Naive thymus-derived CD4-positive, alpha-beta T cell (primary cell): ENCODE measurements around the gene EEF2. TPM values are rescaled to one million over a fixed set of nuclear protein-coding genes. Genes with fewer than 3 reads are reported as not detected.
"Not testable (repeated sequence)": the region's sequence is repeated elsewhere in the genome, so short reads cannot be mapped to it uniquely, and the experiment has no call there.

Experiments used
- ATAC-seq: fragments of 150-1000 bp; cut with Tn5 transposase; 2 replicates; pipeline ENCODE4 v1.10.0; 2021; ENCODE audit warnings: mild to moderate bottlenecking, moderate library complexity
- CTCF ChIA-PET: fragments of 350-600 bp; sonication (Branson Sonifier 250); formaldehyde crosslinking; loops from one replicate; lab custom pipeline; 2021; ENCODE audit warnings: antibody characterized with exemption; lab: Charles Lee
- POLR2A ChIA-PET: fragments of 350-600 bp; sonication (Branson Sonifier 250); formaldehyde crosslinking; loops from one replicate; lab custom pipeline; 2021; ENCODE audit warnings: antibody characterized with exemption, inconsistent platforms; lab: Charles Lee
- DNase-seq, 9 donors: peaks; one replicate each; pipeline versions ENCODE4 v3.0.0 to v3.0.0-alpha.2; 2020 to 2022; ENCODE audit warnings: mixed read lengths in 1 of 9
- H3K27ac ChIP-seq: one replicate; pipeline ENCODE4 v1.7.0; 2013; ENCODE audit warnings: mild to moderate bottlenecking, low read depth, low read length, moderate library complexity
- H3K27me3 ChIP-seq, 2 donors: one replicate each; pipeline ENCODE4 v1.7.0; 2013; ENCODE audit warnings: low read length in 2 of 2, mild to moderate bottlenecking in 2 of 2, moderate library complexity in 2 of 2; ENCODE audit not compliant: control insufficient read depth in 2 of 2, insufficient read depth in 2 of 2
- H3K36me3 ChIP-seq, 3 experiments: 1 replicate in 2 of 3; 2 replicates in 1 of 3; pipeline ENCODE4 v1.7.0; 2013; ENCODE audit warnings: low read length in 3 of 3, mild to moderate bottlenecking in 3 of 3, moderate library complexity in 1 of 3; ENCODE audit not compliant: insufficient read depth in 3 of 3, control insufficient read depth in 2 of 3
- H3K4me1 ChIP-seq, 2 donors: one replicate each; pipeline ENCODE4 v1.7.0; 2013; ENCODE audit warnings: low read length in 2 of 2, mild to moderate bottlenecking in 2 of 2, moderate library complexity in 1 of 2; ENCODE audit not compliant: control insufficient read depth in 2 of 2, insufficient read depth in 2 of 2
- H3K4me3 ChIP-seq: 2 replicates; pipeline ENCODE4 v1.7.0; 2013; ENCODE audit warnings: mild to moderate bottlenecking, low read length
- H3K9me3 ChIP-seq, 3 experiments: 1 replicate in 2 of 3; 2 replicates in 1 of 3; pipeline ENCODE4 v1.7.0; 2013; ENCODE audit warnings: low read length in 3 of 3; ENCODE audit not compliant: control insufficient read depth in 2 of 3
- H3K27ac Mint-ChIP-seq, 9 donors: one replicate each; pipeline ENCODE4 v1.8.0; 2020 to 2022; ENCODE audit warnings: mixed read lengths in 9 of 9, mild to moderate bottlenecking in 8 of 9, moderate library complexity in 5 of 9, inconsistent platforms in 2 of 9
- H3K27me3 Mint-ChIP-seq, 5 donors: one replicate each; pipeline ENCODE4 v1.8.0; 2021 to 2022; ENCODE audit warnings: mixed read lengths in 5 of 5, mild to moderate bottlenecking in 1 of 5
- H3K36me3 Mint-ChIP-seq, 5 donors: one replicate each; pipeline ENCODE4 v1.8.0; 2020 to 2022; ENCODE audit warnings: mixed read lengths in 5 of 5, mild to moderate bottlenecking in 3 of 5, inconsistent platforms in 1 of 5
- H3K4me1 Mint-ChIP-seq, 7 donors: one replicate each; pipeline ENCODE4 v1.8.0; 2020 to 2022; ENCODE audit warnings: mixed read lengths in 7 of 7, mild to moderate bottlenecking in 3 of 7, inconsistent platforms in 1 of 7
- H3K4me3 Mint-ChIP-seq, 10 donors: one replicate each; pipeline ENCODE4 v1.8.0; 2020 to 2022; ENCODE audit warnings: mild to moderate bottlenecking in 10 of 10, mixed read lengths in 10 of 10, moderate library complexity in 6 of 10, inconsistent platforms in 2 of 10
- H3K9me3 Mint-ChIP-seq, 11 donors: one replicate each; pipeline ENCODE4 v1.8.0; 2020 to 2022; ENCODE audit warnings: mixed read lengths in 11 of 11, mild to moderate bottlenecking in 4 of 11, inconsistent platforms in 1 of 11, moderate library complexity in 1 of 11
- intact Hi-C, 2 donors: fragments of 100-400 bp; cut with micrococcal nuclease; formaldehyde crosslinking; loops; one replicate each; pipeline ENCODE4 v1.15.1; 2023
- polyA plus RNA-seq, 2 donors: library from polyadenylated mRNA; unstranded; fragments of 300-500 nt; fragmentation: Illumina TruSeq; gene quantifications; one replicate each; pipeline ENCODE4 v1.2.3, GENCODE V29; 2021
- total RNA-seq, 6 experiments: library from RNA in 5 of 6; stranded (reverse) in 5 of 6; gene quantifications; 1 replicate in 5 of 6; 2 replicates in 1 of 6; pipeline ENCODE4 v1.2.3 and lab custom pipeline; 2021 to 2026

The EEF2 gene
- total and polyA plus RNA-seq, 7 experiments from 2014 or later = 611 to 2,674 (median 2,232) TPM

- Mint-ChIP-seq H3K36me3 (peaks cover 0 to 8% (median 5%) of the 10 kb centered on the region in 5 donors), H3K4me3 (peak within 1 kb of the TSS; percentile 64 to 98 (median 90)), H3K9me3 (no peaks in the 10 kb centered on the region), H3K4me1 (peaks cover 13 to 34% (median 29%) of the 10 kb centered on the region in 7 donors), H3K27ac (peak within 1 kb of the TSS; percentile 44 to 89 (median 83)), H3K27me3 (no peaks in the 10 kb centered on the region)
- peaks cover 13 to 16% of the 10 kb centered on the region in 2 donors for H3K4me1 ChIP-seq
- ATAC-seq (peak; percentile 97), DNase-seq (peak; percentile 75 to 97 (median 86))
- H3K4me3 ChIP-seq = peak within 1 kb of the TSS; percentile 90
- H3K27ac ChIP-seq = peak within 1 kb of the TSS; percentile 90
- H3K9me3 ChIP-seq = no peaks in the 10 kb centered on the region
- CTCF ChIA-PET = interaction anchor here (0.9 to 1.2 kb wide), 3 partner anchors 15 to 233 kb away, joined by 3 to 5 read pairs (median 3); partner anchors contain the start of gene EEF2
- H3K36me3 ChIP-seq = peaks cover 0 to 42% (median 0%) of the 10 kb centered on the region in 3 experiments
- H3K27me3 ChIP-seq = no peaks in the 10 kb centered on the region
- intact Hi-C loops = loop anchor here (1.0 kb wide), 3 partner anchors 14 to 209 kb away; partner anchors contain the start of genes EEF2 (in 2 of the 2), PIAS4 (in 2 of the 2) and MRPL54 (in 1 of the 2)
- POLR2A ChIA-PET = interaction anchor here (0.9 to 2.7 kb wide), 8 partner anchors 8 to 283 kb away, joined by 3 to 44 read pairs (median 4); partner anchors contain the start of gene EEF2
These were observed 14.3 kb downstream of the EEF2 start, which contains the start of gene DAPK3 for GRCh38 chr19:3970808-3971598. Gene DAPK3 (minus strand): TSS chr19:3971099. CDS start chr19:3969735, 1,364 bp downstream.

GRCh38 chr19:3970313-3970807 is 14.9 kb downstream of the EEF2 start:
- H3K4me1 ChIP-seq = peaks cover 13 to 16% of the 10 kb centered on the region in 2 donors
- H3K4me3 Mint-ChIP-seq = peak overlapping the region; percentile 64 to 98 (median 90)

GRCh38 chr19:3969435-3970312 is 15.6 kb downstream of the EEF2 start:
- peaks cover 13 to 16% of the 10 kb centered on the region in 2 donors for H3K4me1 ChIP-seq
- Mint-ChIP-seq H3K4me1 (peaks cover 13 to 34% (median 29%) of the 10 kb centered on the region in 7 donors), H3K36me3 (peaks cover 0 to 8% (median 4%) of the 10 kb centered on the region in 5 donors), H3K27ac (peak overlapping the region; percentile 38 to 89 (median 83)), H3K9me3 (no peaks in the 10 kb centered on the region), H3K27me3 (no peaks in the 10 kb centered on the region), H3K4me3 (peak overlapping the region; percentile 64 to 98 (median 90))
- H3K36me3 ChIP-seq = peaks cover 0 to 44% (median 0%) of the 10 kb centered on the region in 3 experiments
- DNase-seq = no peak
- peak overlapping the region; percentile 90 for H3K27ac ChIP-seq
- H3K27me3 ChIP-seq = no peaks in the 10 kb centered on the region
- CTCF ChIA-PET = interaction anchor here (1.2 kb wide), 1 partner anchor 18 kb away, joined by 4 read pairs; no protein-coding TSS in a partner anchor
- peak overlapping the region; percentile 90 for H3K4me3 ChIP-seq
- H3K9me3 ChIP-seq = no peaks in the 10 kb centered on the region
- POLR2A ChIA-PET = interaction anchor here (1.4 kb wide), 1 partner anchor 15 kb away, joined by 9 read pairs; the partner anchor contains the start of gene EEF2
- intact Hi-C loops = no loop called here
- no peak for ATAC-seq

More at GRCh38 chr19:3970313-3970807, 14.9 kb downstream of the EEF2 start:
- CTCF ChIA-PET = interaction anchor here (1.0 to 1.2 kb wide), 2 partner anchors 15 to 17 kb away, joined by 3 to 5 read pairs; partner anchors contain the start of gene EEF2
- DNase-seq (no peak), ATAC-seq (no peak)
- POLR2A ChIA-PET = interaction anchor here (1.0 to 2.7 kb wide), 5 partner anchors 9 to 283 kb away, joined by 3 to 44 read pairs (median 8); partner anchors contain the start of gene EEF2
- no peaks in the 10 kb centered on the region for H3K9me3 ChIP-seq
- H3K4me3 ChIP-seq = peak overlapping the region; percentile 90
- no peaks in the 10 kb centered on the region for H3K9me3 Mint-ChIP-seq
- H3K27ac Mint-ChIP-seq = peak overlapping the region; percentile 38 to 89 (median 83)
- H3K36me3 ChIP-seq = peaks cover 0 to 41% (median 0%) of the 10 kb centered on the region in 3 experiments
- intact Hi-C loops = no loop called here
- H3K27me3 Mint-ChIP-seq = no peaks in the 10 kb centered on the region
- H3K27me3 ChIP-seq = no peaks in the 10 kb centered on the region
- peak overlapping the region; percentile 90 for H3K27ac ChIP-seq
- H3K4me1 Mint-ChIP-seq = peaks cover 13 to 34% (median 29%) of the 10 kb centered on the region in 7 donors
- H3K36me3 Mint-ChIP-seq = peaks cover 0 to 8% (median 4%) of the 10 kb centered on the region in 5 donors

GRCh38 chr19:3968556-3969434 is 16.5 kb downstream of the EEF2 start:
- peaks cover 13 to 16% of the 10 kb centered on the region in 2 donors for H3K4me1 ChIP-seq
- no peak overlapping the region for H3K27ac ChIP-seq
- Mint-ChIP-seq H3K4me3 (peak overlapping the region in 9 of 10 donors; percentile 41 to 92 (median 89)), H3K27ac (peak overlapping the region in 4 of 9 donors; percentile 28 to 83 (median 53)), H3K36me3 (peaks cover 0 to 8% (median 4%) of the 10 kb centered on the region in 5 donors), H3K27me3 (no peaks in the 10 kb centered on the region), H3K4me1 (peaks cover 13 to 34% (median 29%) of the 10 kb centered on the region in 7 donors), H3K9me3 (no peaks in the 10 kb centered on the region)
- CTCF ChIA-PET = interaction anchor here (1.1 to 1.2 kb wide), 2 partner anchors 19 to 22 kb away, joined by 4 read pairs; no protein-coding TSS in a partner anchor
- ATAC-seq (no peak), DNase-seq (no peak)
- intact Hi-C loops = no loop called here
- H3K9me3 ChIP-seq = no peaks in the 10 kb centered on the region
- no peak overlapping the region for H3K4me3 ChIP-seq
- POLR2A ChIA-PET = interaction anchor here (1.4 kb wide), 1 partner anchor 16 kb away, joined by 9 read pairs; the partner anchor contains the start of gene EEF2
- peaks cover 0 to 52% (median 0%) of the 10 kb centered on the region in 3 experiments for H3K36me3 ChIP-seq
- H3K27me3 ChIP-seq = no peaks in the 10 kb centered on the region

- H3K27me3 Mint-ChIP-seq, H3K9me3 Mint-ChIP-seq, intact Hi-C loops, H3K4me3 ChIP-seq, POLR2A ChIA-PET, H3K27me3 ChIP-seq, H3K9me3 ChIP-seq, ATAC-seq, H3K27ac Mint-ChIP-seq, DNase-seq, H3K27ac ChIP-seq: not testable (repeated sequence)
- H3K4me1 ChIP-seq = peaks cover 13 to 16% of the 10 kb centered on the region in 2 donors
- H3K36me3 ChIP-seq = peaks cover 0 to 60% (median 0%) of the 10 kb centered on the region in 3 experiments
- Mint-ChIP-seq H3K4me3 (peak overlapping the region in 1 of 10 donors; percentile 59), H3K4me1 (peaks cover 13 to 34% (median 29%) of the 10 kb centered on the region in 7 donors), H3K36me3 (peaks cover 0 to 12% (median 4%) of the 10 kb centered on the region in 5 donors)
- CTCF ChIA-PET = interaction anchor here (1.1 kb wide), 1 partner anchor 22 kb away, joined by 4 read pairs; no protein-coding TSS in a partner anchor
These were observed 17.3 kb downstream of the EEF2 start for GRCh38 chr19:3967983-3968382.
